VCaP (cell line): ENCODE results near the gene ERC2.

ENCODE experiments used
- H3K27ac ChIP-seq: fragments of 450-650 bp; 2 replicates; pipeline ENCODE4 v1.5.1; 2017
- CTCF ChIP-seq: fragments of 450-650 bp; conservative IDR thresholded peaks from 2 replicates; pipeline ENCODE4 v1.5.1; 2017; ENCODE audit warnings: mild to moderate bottlenecking, moderate library complexity

Gene ERC2

GRCh38 chr3:55742022-55742831 is 726.0 kb downstream of the ERC2 start:
- TF ChIP-seq CTCF = no peak
- no peak overlapping the region for H3K27ac ChIP-seq

GRCh38 chr3:55737186-55737585 is 731.1 kb downstream of the ERC2 start:
- no peak for TF ChIP-seq CTCF

GRCh38 chr3:55735976-55736375 is 732.3 kb downstream of the ERC2 start:
- TF ChIP-seq CTCF = no peak
- no peak overlapping the region for H3K27ac ChIP-seq

More at GRCh38 chr3:55737186-55737585, 731.1 kb downstream of the ERC2 start:
- H3K27ac ChIP-seq = no peak overlapping the region

- H3K27ac ChIP-seq = no peak overlapping the region
- TF ChIP-seq CTCF = no peak
Observed at GRCh38 chr3:55731741-55732140, 736.5 kb downstream of the ERC2 start.

- no peak overlapping the region for H3K27ac ChIP-seq
- no peak for TF ChIP-seq CTCF
Observed at GRCh38 chr3:55729546-55729945, 738.7 kb downstream of the ERC2 start.

- no peak for TF ChIP-seq CTCF
- no peak overlapping the region for H3K27ac ChIP-seq
Observed at GRCh38 chr3:55728461-55729100, 739.7 kb downstream of the ERC2 start.

- no peak overlapping the region for H3K27ac ChIP-seq
- TF ChIP-seq CTCF = no peak
Observed at GRCh38 chr3:55726501-55726775, 741.8 kb downstream of the ERC2 start.
